NCI-H345 treated with DMSO at 0.1 percent for 48 hours (cell line): ENCODE results near the gene HRK.

Source experiments
- DNase-seq: peaks from one replicate; lab custom pipeline; 2025; ENCODE audit not compliant: unreplicated experiment; lab: John Stamatoyannopoulos, UW

The HRK gene

DNA sequence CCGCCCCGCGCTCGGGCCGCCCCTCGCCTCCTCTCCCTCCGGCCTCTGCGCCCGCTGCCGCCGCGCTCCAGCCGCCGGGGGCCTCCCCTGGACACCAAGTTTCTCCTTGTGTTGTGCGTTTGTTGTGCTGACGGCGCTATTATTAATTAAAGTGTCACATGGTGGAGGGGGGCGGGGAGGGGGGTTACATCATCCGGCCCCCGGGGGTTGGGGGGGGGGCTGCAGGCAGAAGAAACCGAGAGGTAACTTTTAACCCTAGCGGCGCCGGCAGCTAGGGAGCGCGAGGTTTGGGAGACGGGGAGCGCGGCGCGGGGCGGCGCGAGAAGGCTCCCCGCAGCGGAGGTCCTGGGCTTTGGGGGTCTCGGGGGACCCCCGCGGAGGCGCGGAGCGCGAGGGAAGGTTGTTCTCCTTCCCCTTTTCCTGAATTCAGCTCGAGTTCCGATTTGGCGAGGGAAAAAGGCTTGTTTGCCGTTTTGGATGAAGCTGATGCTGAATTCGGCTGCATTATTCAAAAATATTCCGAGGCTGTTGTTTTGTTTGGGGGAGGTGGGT is at the start of gene HRK:
Gene HRK, minus strand, starts transcription at position 117 of the 552 bp plus-strand sequence. CDS start 134 bp downstream, outside the sequence.
- DNase-seq, result no peak

GRCh38 chr12:116929885-116930284 is 48.6 kb upstream of the HRK start:
- DNase-seq, result no peak

GRCh38 chr12:116928504-116928903 is 47.3 kb upstream of the HRK start:
- DNase-seq, result no peak

DNA sequence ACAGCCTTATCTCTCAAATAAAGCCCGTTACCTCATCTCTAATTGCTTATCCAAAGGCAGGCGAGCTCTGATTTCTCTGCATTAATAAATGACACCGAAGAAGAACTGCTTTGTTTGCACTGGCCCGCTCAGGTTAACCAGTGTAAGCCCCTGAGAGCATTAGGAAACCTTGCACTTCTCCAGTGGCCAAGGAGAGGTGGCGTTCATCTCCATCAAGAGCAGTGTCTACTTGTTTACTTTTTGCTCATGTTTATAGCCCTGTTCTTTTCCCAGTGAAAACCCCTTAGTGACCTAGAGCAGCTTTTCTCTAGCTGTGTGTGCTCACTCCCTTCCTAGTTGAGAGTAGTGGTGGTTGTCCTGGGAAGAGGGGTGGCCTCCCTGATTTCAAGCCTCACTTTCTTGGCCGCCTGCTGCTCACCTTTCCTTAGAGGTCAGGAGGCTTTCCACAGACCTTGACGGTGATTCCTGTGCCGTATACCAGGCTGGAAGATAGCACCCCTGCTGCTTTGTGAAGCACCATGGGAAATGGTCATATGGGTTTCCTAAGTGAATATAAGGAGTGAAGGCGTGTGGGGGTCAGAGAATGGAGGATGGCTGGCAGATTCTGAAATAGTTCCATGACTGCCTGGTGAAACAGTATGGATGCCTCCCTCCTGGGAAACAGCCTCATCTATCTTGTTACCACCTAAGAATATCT is 46.2 kb upstream of the HRK start:
- DNase-seq, result no peak

DNA sequence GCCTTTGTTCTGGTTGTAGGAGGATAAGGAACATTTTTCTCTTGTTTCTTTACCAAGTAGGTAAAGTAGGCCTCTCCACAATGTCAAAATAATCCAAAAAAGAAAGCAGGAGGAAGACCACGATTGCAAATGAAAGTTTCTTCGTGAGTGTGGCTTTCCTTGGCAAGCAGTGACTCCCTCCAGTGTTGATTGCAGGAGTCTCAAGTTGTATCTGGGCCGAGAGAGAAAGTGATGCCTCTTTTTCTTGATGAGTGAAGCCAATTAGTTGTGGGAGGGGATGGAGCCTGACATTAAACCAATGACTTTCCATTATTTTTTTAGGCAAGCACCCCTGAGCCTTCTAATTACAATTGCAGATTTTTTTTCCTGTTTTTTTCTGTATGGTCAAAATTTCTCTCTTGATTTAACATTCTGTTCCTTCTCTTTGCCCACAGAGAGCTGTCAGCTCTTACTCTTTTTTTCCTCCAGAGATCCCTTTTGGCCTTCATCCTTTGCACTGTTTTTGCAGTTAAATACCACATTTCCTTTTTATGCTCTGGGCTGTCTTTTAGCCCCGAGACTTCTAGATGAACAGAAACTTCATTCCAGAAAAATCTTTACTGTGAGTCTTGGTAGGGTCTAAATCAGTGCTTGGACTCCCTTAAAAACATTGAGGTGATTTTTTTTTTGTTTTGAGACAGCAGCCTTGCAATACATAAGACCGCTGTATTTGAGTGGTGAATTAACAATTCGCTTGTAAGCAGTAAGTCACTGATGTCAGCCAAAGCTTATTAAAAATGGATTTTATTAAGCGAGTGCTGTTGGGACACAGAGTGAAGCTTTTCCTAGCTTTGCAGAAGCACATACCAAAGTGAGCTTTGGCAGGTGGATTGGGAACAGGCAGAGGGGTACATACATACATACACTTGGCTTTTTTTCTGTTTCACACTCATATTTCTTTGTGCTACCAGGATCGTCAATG is 45.3 kb upstream of the HRK start:
- no peak for DNase-seq

- DNase-seq, result no peak
Observed at GRCh38 chr12:116924558-116925453, 43.6 kb upstream of the HRK start.

DNA sequence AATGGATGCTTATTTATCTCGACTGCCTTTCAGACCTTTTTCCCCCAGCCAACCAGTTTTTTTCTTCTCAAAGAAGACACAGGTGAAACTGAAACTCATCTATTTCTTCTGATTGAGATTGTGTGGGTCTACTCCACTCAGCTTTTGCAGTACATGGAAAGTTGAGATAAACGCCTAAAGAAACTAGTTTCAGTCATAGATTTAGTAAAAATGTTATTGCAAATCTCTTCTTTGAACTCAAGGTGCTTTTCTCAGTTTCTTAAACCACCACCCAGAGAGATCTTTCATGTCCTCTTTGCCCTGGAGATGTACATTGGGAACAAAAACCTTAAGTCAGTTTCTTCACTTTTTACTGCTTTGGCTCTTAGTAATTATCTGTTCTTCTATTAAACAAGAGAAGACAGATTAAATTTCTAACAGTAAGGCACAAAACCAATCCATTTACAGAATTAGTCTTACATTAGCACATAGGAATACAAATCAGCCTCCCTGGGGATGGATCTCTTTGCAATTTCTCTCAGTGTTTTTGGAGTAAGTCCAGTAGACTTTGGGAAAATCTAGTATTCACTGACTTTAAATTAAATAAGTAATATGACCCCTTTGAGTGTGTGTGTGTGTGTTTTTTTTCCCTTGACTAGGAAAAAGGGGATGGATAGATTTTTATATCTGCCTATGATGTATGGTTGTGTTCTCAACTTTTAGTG is 41.1 kb upstream of the HRK start:
- no peak for DNase-seq

GRCh38 chr12:116920939-116921338 is 39.7 kb upstream of the HRK start:
- DNase-seq, result no peak

GRCh38 chr12:116919706-116920485 is 38.7 kb upstream of the HRK start:
- DNase-seq, result no peak

- no peak for DNase-seq
Observed at GRCh38 chr12:116919247-116919661, 38.0 kb upstream of the HRK start.

GRCh38 chr12:116918464-116918863 is 37.2 kb upstream of the HRK start:
- DNase-seq, result no peak

- no peak for DNase-seq
Observed at GRCh38 chr12:116916714-116917114, 35.5 kb upstream of the HRK start.

DNA sequence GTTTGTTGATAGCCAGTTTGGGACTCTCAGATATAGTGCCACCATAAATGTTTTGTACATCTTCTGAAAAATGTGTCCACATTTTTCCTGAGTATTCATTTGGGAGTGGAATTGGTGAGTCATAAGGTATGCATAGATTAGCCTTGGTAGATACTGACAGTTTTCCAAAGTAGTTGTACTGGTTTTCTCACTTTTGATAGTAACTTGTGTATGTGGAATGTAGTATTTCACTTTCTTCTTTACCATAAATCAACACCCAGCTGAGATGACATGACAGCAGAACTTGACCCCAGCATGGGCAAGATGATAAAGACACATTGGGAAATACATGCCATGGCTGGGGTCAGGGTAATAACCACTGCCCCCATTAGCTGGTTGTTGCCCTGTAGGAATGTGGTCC is 34.9 kb upstream of the HRK start:
- DNase-seq, result no peak

- DNase-seq, result no peak
Observed at GRCh38 chr12:116915326-116915725, 34.1 kb upstream of the HRK start.

DNA sequence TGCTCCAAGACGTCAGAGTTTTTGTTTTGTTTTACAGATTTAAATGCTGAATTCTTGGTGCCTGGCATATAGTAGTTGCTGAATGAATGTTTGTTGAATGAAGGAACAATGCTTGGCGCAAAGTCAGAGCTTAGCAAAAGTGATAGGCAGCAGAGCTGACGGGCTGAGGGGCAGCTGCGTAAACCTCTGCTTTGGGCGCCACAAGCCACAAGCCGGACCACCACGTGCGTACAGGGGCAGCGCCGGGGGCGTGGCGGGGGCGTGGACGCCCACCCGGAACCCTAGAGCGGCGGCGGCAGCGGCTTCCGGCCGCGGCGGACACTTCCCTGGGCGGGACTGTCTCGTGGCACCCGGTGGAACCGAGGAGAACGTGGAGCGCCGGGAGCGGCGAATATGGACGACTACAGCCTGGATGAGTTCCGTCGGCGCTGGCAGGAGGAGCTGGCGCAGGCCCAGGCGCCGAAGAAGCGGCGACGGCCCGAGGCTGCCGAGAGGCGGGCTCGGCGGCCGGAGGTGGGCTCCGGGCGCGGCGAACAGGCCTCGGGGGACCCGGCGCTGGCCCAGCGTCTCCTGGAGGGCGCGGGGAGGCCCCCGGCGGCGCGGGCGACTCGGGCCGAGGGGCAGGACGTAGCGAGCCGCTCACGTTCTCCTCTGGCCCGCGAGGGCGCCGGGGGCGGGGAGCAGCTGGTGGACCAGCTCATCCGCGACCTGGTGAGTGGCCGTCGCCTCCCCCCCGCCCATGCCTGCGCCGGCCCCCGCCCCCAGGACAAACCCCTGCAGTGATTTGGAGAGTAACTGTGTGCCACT is 29.6 kb upstream of the HRK start, which contains the start of gene FBXW8:
Gene FBXW8, plus strand, starts transcription at position 306 of the 807 bp plus-strand sequence. Its CDS starts 88 bp downstream, at position 394.
- DNase-seq, result peak; percentile 45

DNA sequence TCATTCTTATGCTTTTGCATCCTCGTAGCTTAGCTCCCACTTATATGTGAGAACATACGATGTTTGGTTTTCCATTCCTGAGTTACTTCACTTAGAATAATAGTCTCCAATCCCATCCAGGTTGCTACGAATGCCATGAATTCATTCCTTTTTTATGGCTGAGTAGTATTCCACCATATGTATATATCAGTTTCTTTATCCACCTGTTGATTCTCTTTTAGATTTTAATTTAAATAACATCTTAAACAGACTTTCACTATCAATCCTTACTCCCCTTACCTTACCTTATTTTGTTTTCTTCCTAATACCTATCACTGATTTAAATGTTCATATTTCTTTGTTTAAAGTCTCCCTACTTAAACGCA is 29.0 kb upstream of the HRK start:
- DNase-seq, result no peak

DNA sequence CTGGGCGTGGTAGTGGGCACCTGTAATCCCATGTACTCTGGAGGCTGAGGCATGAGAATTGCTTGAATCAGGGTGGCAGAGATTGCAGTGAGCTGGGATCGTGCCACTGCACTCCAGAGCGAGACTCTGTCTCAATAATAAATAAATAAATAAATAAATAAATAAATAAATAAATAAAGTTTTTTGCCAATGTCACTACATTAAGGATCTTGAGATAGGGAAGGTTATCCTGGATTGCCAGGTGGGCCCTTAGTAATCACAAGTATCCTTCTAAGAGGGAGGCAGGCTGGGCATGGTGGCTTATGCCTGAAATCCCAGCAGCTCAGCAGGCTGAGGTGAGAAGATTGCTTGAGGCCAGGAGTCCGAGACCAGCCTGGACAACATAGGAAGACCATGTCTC is 25.0 kb upstream of the HRK start:
- no peak for DNase-seq

DNA sequence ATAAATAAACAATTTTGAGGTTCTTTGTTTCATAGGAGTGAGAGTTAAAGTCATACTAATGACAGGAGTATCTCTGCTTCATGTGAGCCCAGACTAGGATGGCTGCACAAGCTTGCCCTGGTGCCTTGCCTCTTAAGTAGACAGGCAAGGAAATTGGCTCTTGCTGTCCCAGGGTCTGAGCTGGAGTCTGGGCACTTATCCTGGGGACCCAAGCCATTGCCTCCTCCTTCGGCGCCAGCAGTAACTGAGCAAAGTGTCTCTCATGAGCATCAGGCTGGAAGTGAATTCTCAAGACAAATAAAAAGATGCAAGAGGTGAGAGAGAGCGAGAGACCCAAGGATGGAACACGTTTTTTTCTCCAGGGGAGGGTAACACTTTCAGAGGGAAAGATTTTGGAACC is 22.6 kb upstream of the HRK start:
- DNase-seq, result no peak

DNA sequence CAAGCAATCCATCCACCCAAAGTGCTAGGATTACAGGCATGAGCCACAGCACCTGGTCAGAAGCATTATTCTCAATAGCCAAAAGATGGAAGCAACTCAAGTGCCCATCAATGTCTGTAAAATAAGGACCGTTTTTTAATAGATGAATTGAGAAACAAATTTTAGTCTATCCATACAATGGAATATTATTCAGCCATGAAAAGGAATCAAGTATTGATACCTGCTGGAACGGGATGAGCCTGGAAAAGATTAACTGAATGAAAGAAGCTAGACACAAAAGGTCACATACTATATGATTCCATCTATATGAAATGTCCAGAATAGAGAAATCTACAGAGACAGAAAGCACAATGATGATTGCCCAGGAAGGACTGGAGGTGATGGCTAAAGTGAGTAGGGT is 20.4 kb upstream of the HRK start:
- DNase-seq, result no peak
